TTC549 (cell line): Measurements from ENCODE around the gene KCNMB3.
"Not testable (repeated sequence)": the region's sequence is repeated elsewhere in the genome, so short reads cannot be mapped to it uniquely, and the experiment has no call there.

Experiments
- FAIRE-seq: peaks from 2 replicates; lab custom pipeline; 2012; peaks lifted over from hg19 to GRCh38; lab: Jason Lieb, UNC

Gene KCNMB3

GRCh38 chr3:179263134-179263533 is 12.2 kb upstream of the KCNMB3 start:
- no peak for FAIRE-seq

GRCh38 chr3:179260949-179261765 is 10.2 kb upstream of the KCNMB3 start:
- FAIRE-seq: no peak

GRCh38 chr3:179259959-179260756 is 9.2 kb upstream of the KCNMB3 start:
- FAIRE-seq: not testable (repeated sequence)

GRCh38 chr3:179258820-179259219 is 7.9 kb upstream of the KCNMB3 start:
- no peak for FAIRE-seq

DNA sequence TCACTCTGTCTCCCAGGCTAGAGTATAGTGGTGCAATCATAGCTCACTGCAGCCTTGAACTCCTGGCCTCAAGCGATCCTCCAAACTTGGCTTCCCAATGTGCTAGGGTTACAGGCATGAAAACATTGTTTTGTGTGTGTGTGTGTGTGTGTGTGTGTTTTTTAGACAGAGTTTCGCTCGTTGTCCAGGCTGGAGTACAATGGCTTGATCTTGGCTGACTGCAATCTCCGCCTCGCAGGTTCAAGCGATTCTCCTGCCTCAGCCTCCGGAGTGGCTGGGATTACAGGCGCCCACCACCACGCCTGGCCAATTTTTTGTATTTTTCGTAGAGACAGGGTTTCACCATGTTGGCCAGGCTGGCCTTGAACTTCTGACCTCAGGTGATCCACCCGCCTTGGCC is 6.8 kb upstream of the KCNMB3 start:
- not testable (repeated sequence) for FAIRE-seq

DNA sequence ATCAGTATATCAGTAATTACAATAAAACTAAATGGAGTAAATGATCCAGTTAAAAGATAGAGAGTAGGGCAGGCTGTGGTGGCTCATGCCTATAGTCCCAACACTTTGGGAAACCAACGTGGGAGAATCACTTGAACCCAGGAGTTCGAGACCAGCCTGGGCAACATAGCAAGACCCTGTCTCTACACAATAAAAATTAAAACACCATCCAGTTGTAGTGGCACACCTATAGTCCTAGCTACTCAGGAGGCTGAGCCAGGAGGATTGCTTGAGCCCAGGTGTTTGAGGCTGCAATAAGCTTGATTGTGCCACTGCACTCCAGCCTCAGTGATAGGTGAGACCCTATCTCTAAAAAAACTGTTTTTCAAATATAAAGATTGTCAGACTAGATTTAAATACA is 5.9 kb upstream of the KCNMB3 start:
- FAIRE-seq: no peak

GRCh38 chr3:179247289-179248015 is 3.5 kb downstream of the KCNMB3 start:
- no peak for FAIRE-seq

DNA sequence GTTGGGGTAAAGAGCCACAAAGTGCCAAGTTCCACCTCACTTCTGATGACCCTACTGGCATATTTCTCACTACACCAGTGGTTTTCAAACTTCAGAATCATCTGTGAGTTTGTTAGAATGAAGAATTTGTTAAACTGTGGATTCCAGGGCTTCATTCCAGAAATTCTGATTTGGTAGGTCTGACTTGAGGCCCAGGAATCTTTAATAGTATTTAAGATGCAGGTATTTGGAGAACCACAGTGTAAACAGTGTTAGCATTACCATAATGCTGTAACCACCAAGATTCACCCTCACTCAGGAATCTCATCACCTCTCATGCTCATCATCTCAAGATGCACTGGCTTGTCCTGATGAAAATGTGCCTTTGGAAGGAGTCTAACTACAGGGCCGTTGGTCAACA is 6.0 kb downstream of the KCNMB3 start:
- no peak for FAIRE-seq

DNA sequence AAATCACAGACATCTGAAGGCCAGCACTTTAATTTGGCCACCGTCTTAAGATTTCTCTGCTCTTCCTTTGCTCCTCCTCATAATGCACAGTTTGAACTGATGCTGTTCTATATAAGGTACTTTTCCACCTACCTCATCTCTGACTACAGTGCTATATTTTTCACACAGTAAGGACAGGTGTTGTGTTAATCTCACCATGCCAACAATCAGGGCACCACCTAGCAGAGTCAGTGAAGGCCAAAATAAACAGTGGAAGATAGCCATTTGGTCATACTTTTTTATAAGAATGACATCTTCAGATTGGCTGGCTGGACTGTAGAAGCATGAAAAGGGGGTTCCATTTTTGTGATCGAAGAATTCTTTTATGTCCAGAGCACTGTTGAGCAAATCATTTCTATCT is 8.1 kb downstream of the KCNMB3 start:
- not testable (repeated sequence) for FAIRE-seq

DNA sequence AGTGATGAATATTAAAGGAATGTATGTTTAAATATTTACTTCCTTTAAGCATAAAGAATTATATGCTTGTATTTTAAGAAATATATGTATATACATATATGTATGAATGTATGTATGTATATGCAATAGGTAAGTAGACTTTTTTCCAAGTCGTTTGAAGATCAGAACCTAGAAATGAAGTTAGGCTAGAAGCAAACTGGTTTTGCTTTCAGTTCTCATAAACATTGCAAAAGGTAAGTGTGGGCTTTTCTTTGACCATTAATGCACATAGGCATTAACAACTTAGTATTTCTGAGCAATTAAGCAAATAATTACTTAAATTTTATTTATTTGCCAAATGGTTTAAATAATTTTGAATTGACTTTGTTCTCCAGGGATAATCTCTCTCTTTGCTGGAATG is 10.6 kb downstream of the KCNMB3 start:
- FAIRE-seq: peak; percentile 52

GRCh38 chr3:179236669-179237301 is 14.1 kb downstream of the KCNMB3 start:
- no peak for FAIRE-seq

DNA sequence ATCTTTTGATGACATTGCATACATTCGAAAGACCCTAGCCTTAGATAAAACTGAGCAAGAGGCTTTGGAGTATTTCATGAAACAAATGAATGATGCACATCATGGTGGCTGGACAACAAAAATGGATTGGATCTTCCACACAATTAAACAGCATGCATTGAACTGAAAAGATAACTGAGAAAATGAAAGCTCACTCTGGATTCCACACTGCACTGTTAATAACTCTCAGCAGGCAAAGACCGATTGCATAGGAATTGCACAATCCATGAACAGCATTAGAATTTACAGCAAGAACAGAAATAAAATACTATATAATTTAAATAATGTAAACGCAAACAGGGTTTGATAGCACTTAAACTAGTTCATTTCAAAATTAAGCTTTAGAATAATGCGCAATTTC is 16.7 kb downstream of the KCNMB3 start:
- FAIRE-seq: no peak

DNA sequence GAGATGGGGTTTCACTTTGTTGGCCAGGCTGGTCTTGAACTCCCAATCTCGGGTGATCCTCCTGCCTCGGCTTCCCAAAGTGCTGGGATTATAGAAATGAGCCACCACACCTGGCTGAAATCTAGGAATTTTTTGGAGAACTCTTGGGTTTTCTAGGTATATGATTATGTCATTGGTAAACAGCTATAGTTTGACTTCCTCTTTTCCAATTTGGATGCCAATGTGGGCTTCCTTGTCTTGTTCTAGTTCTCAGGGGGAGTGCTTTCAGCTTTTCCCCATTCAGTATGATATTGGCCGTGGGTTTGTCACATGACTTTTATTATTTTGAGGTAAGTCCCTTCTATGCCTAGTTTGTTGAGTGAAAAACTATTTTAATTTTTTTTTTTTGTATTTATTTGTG is 17.9 kb downstream of the KCNMB3 start:
- FAIRE-seq: no peak

DNA sequence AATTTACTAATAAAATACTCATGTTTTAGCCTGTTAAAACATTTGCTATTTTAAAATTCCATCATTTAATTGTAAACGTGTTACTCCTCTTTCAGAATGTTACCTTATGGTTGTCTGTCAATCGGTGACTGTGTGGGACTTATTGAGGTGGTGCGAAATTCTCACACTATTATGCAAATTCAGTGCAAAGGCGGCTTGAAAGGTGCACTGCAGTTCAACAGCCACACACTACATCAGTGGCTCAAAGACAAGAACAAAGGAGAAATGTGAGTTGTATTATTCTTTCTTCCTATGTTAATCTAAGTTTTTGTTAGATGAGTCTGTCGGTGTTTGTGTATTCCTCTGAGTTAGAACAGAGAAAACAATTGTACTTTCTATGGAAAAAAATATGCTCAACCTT is 21.7 kb downstream of the KCNMB3 start:
- no peak for FAIRE-seq

- FAIRE-seq: no peak
Observed at GRCh38 chr3:179227349-179227748, 23.6 kb downstream of the KCNMB3 start.

- peak; percentile 43 for FAIRE-seq
Observed at GRCh38 chr3:179224584-179224983, 26.3 kb downstream of the KCNMB3 start.

DNA sequence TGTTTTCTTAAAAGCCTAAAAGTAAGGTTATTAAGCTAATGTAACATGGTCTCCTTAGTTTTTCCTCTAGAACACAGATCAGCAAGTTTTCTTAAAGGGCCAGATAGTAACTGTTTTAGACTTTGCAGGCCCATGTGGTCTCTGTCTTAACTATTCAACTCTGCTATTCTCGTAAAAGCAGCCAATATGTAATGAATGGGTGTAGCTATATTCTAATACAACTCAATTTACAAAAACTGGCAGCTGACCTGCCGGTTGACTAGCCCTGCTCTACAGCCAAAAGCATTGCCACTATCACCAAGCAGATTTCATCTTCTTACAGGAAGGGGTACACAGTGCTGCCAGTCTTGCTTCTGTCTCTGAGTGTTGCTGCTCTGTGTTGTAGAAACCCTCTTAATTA is 27.4 kb downstream of the KCNMB3 start:
- FAIRE-seq: no peak

DNA sequence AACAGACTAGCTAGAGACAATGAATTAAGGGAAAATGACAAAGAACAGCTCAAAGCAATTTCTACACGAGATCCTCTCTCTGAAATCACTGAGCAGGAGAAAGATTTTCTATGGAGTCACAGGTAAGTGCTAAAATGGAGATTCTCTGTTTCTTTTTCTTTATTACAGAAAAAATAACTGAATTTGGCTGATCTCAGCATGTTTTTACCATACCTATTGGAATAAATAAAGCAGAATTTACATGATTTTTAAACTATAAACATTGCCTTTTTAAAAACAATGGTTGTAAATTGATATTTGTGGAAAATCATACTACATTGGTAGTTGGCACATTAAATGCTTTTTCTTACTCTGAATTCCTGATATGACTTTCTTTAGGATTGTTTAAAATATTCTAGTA is 32.7 kb downstream of the KCNMB3 start:
- FAIRE-seq: peak; percentile 46

- not testable (repeated sequence) for FAIRE-seq
Observed at GRCh38 chr3:179215550-179215949, 35.4 kb downstream of the KCNMB3 start.

GRCh38 chr3:179200790-179201189 is 50.1 kb downstream of the KCNMB3 start:
- FAIRE-seq: no peak

DNA sequence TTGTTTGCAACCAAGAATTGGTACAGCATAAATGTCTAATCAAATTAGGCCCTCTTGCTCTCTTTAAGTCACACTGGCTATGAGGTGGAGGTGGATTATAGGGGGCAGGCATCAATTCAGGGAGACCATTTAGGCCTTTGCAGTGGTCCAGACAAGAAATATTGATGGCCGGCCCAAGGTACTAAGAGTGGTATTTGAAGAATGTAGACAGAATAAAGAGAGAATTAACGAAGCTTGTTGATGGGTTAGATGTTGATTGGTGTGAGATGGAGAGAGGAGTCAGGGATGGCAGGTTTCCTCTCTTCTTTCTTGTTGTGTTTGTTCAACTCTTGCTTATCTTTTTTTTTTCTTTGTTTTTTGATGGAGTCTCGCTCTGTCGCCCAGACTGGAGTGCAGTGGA is 54.2 kb downstream of the KCNMB3 start:
- FAIRE-seq: no peak

- FAIRE-seq: no peak
Observed at GRCh38 chr3:179196098-179196497, 54.8 kb downstream of the KCNMB3 start.
